ENCODE measurements around the gene FUT7. TPM values are rescaled to one million over a fixed set of nuclear protein-coding genes. Genes with fewer than 3 reads are reported as not detected.

The FUT7 gene
- total RNA-seq, 2 experiments from 2014 or later, result 0.85 to 1.3 TPM

DNA sequence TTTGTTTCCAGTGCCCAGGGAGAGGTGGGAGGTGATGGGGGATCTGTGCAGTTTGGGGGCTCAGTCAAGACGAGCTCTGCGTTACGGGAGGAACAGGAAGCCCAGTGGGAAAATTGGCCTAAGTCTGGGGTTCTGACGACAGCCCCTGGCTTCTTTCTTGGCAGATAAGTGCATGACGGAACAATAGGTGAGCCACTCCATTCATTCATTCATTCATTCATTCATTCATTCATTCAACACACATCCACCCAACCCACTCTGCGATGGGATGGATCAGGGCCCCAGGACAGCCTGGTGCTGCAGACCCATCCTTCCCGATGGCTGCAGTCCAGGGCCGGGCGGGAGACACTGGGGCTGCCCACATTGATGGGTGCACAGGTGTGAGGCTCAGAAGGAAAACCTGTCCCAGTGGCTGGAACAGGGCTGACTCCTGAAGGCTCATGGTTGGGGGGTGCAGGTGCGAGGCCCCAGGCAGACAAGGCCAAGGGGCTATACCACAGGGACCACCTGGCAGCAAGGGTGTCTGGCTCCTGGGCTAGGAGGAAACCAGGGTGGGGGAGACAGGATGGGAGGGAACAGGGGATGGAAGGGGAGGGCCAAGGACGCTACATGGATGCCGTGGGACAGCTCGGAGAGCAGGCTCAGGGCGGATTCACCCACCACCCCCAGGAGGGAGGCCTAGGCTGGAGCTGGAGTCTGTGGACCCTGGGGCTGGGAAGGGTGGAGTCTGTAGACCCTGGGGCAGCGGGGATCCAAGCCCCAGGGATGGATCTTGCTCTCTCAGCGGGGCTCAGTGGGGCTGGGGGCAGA lies 51.0 kb downstream of the FUT7 start:
- no peaks in the 10 kb centered on the region for H3K9me3 Mint-ChIP-seq
- no peak overlapping the region for H3K4me3 Mint-ChIP-seq
- H3K27ac Mint-ChIP-seq, result peak overlapping the region; percentile 24
- ChIA-PET POLR2A (no interaction called here), CTCF (no interaction called here)
- DNase-seq, result no peak
- peaks cover 8% of the 10 kb centered on the region for H3K27me3 Mint-ChIP-seq
- H3K4me1 Mint-ChIP-seq (ENCODE audit: low read depth), result peaks cover 8% of the 10 kb centered on the region
- intact Hi-C loops (cut with micrococcal nuclease), result no loop called here
- no peaks in the 10 kb centered on the region for H3K36me3 Mint-ChIP-seq

Other genes starting within 250 kb of the FUT7 start
- 10 to 100 TPM; 42.3 to 45.2 TPM for gene TMEM141, start 240.7 kb downstream of the FUT7 start, total RNA-seq
- under 1 TPM; 0.21 to 0.36 TPM for gene CCDC183, start 235.8 kb downstream of the FUT7 start, total RNA-seq
- gene RABL6, start 224.1 kb downstream of the FUT7 start, total RNA-seq, result 10 to 100 TPM; 83.4 to 85.3 TPM
- gene AJM1, start 189.6 kb downstream of the FUT7 start, total RNA-seq, result 1 to 10 TPM; 3.8 to 4.2 TPM
- 10 to 100 TPM; 92.2 to 95.5 TPM for gene PHPT1, start 182.7 kb downstream of the FUT7 start, total RNA-seq
- 10 to 100 TPM; 13.0 to 14.3 TPM for gene MAMDC4, start 179.7 kb downstream of the FUT7 start, total RNA-seq
- gene EDF1, start 165.8 kb downstream of the FUT7 start, total RNA-seq, result 100 to 1,000 TPM; 302 to 311 TPM
- gene TRAF2, start 145.6 kb downstream of the FUT7 start, total RNA-seq, result 10 to 100 TPM; 40.0 to 41.4 TPM
- 10 to 100 TPM; 66.8 to 69.4 TPM for gene FBXW5, start 87.3 kb downstream of the FUT7 start, total RNA-seq
- gene C8G, start 86.8 kb downstream of the FUT7 start, total RNA-seq, result under 1 TPM; 0.90 to 0.94 TPM
- gene LCN12, start 79.8 kb downstream of the FUT7 start, total RNA-seq, result 1 to 10 TPM; 1.6 to 2.1 TPM
- gene PTGDS, start 54.6 kb downstream of the FUT7 start, total RNA-seq, result not detected
- not detected for gene LCNL1, start 49.1 kb downstream of the FUT7 start, total RNA-seq
- 10 to 100 TPM; 71.0 to 71.2 TPM for gene PAXX, start 39.7 kb downstream of the FUT7 start, total RNA-seq
- under 1 TPM; 0.43 to 0.61 TPM for gene CLIC3, start 35.5 kb downstream of the FUT7 start, total RNA-seq
- gene ABCA2, start 3.9 kb downstream of the FUT7 start, total RNA-seq, result 10 to 100 TPM; 22.1 to 22.9 TPM
- gene NPDC1, start 14.1 kb upstream of the FUT7 start, total RNA-seq, result 10 to 100 TPM; 36.0 to 42.6 TPM
- not detected for gene ENTPD2, start 22.0 kb upstream of the FUT7 start, total RNA-seq
- gene SAPCD2, start 38.5 kb upstream of the FUT7 start, total RNA-seq, result 1 to 10 TPM; 6.4 to 6.6 TPM
- 1 to 10 TPM; 6.7 to 7.7 TPM for gene UAP1L1, start 45.4 kb upstream of the FUT7 start, total RNA-seq
- gene MAN1B1, start 54.9 kb upstream of the FUT7 start, total RNA-seq, result 10 to 100 TPM; 32.9 to 33.1 TPM
- gene DPP7, start 82.6 kb upstream of the FUT7 start, total RNA-seq, result 100 to 1,000 TPM; 195 to 208 TPM
- gene GRIN1, start 107.1 kb upstream of the FUT7 start, total RNA-seq, result not detected
- not detected for gene LRRC26, start 138.0 kb upstream of the FUT7 start, total RNA-seq
- not detected for gene TMEM210, start 140.0 kb upstream of the FUT7 start, total RNA-seq
- gene ANAPC2, start 156.5 kb upstream of the FUT7 start, total RNA-seq, result 10 to 100 TPM; 36.3 to 36.9 TPM
- 10 to 100 TPM; 58.9 to 62.1 TPM for gene SSNA1, start 156.6 kb upstream of the FUT7 start, total RNA-seq
- 1 to 10 TPM; 6.1 to 6.7 TPM for gene TPRN, start 168.7 kb upstream of the FUT7 start, total RNA-seq
- gene TMEM203, start 173.6 kb upstream of the FUT7 start, total RNA-seq, result 10 to 100 TPM; 30.0 to 31.1 TPM
- gene NDOR1, start 173.6 kb upstream of the FUT7 start, total RNA-seq, result 10 to 100 TPM; 29.4 to 31.3 TPM
- gene RNF208, start 190.2 kb upstream of the FUT7 start, total RNA-seq, result 1 to 10 TPM; 3.4 to 4.4 TPM
- under 1 TPM; 0.21 to 0.70 TPM for gene CYSRT1, start 193.1 kb upstream of the FUT7 start, total RNA-seq
- not detected for gene RNF224, start 195.4 kb upstream of the FUT7 start, total RNA-seq
- not detected for gene SLC34A3, start 198.8 kb upstream of the FUT7 start, total RNA-seq
- gene TUBB4B, start 209.2 kb upstream of the FUT7 start, total RNA-seq, result 100 to 1,000 TPM; 320 to 325 TPM
- gene STPG3, start 219.2 kb upstream of the FUT7 start, total RNA-seq, result not detected
- gene NELFB, start 223.2 kb upstream of the FUT7 start, total RNA-seq, result 10 to 100 TPM; 57.2 to 57.9 TPM
- 1 to 10 TPM; 6.6 to 6.8 TPM for gene TOR4A, start 245.6 kb upstream of the FUT7 start, total RNA-seq

Measured in activated CD4-positive, alpha-beta memory T cell treated with anti-CD3 and anti-CD28 coated beads for 36 hours (primary cell).